ENCODE results near the gene FAM72A.
"Not testable (repeated sequence)": the region's sequence is repeated elsewhere in the genome, so short reads cannot be mapped to it uniquely, and the experiment has no call there.

Gene FAM72A

DNA sequence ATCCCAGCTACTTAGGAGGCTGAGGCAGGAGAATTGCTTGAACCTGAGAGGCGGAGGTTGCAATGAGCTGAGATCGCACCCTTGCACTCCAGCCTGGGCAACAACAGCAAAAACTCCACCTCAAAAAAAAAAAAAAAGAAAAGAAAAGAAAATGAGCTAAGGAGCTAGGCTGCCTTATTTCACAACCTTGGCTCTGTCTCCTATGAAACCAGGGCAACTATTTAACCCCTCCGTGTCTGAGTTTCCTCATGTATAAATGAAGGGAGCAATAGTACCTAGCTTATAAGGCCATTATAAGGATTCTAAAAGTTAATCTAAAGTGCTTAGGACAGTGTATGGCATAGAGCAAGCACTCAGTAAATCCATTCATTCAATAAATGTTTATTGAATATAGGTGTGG, 32.8 kb downstream of the FAM72A start:
- DNase-seq (ENCODE audit: low read depth in 4 of 4, low spot score in 1 of 4): not testable (repeated sequence)

DNA sequence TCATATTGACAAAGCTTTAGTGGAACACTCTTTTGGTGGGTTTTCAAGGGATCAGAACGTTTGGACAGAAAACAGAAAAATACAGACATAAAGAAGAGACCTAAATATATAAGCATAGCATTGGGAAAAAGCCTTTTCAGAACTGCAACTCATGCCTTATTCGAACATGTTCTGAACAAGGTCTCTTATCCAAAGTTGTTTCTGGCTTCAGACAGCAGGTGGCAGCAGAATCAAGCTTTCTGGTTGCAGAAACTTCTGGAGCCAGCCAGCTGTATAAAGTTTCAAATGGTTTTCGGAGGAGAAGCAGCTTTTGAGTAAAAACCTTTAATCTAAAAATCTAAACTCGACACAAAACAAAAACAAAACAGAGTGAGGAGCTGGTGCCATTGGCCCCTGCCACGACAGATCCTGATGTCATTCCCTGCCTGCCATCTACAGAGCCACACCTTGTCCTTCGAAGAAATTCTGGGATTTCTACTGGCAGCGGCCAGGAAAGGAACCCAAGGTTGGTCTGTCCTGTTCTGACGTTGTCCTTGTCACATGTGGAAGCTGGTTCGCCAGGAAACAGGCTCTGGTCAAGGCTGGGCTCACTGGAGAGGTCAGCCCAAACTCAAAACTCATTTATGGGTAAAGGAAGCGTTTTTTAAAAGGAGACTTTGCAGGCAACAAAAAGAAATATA, 35.1 kb downstream of the FAM72A start:
- not testable (repeated sequence) for DNase-seq (ENCODE audit: low read depth in 4 of 4, low spot score in 1 of 4)

DNA sequence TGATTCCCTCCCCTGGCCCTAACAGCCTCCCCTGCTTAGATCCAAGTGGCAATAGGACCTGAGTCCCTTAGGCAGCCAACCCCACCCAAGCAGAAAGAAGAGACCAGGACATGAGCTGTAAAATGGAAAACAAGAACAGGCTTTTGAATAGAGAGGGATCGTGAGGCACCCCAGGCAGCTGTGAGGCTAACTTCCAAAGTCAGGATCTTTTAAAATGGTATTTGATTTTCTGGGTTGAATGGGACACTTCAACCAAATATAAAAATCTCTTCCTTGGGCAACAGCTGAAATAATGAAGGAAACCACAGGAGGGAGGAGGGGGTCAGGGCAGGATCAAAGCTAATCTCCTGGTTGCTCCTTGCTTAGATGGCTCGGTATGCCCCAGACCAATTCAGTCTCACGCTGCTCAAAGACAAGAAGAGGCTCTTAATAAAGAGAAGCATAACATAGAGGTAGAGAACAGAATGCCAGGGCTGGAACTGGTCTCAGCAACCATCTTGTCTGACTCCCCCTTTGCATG, 56.8 kb downstream of the FAM72A start:
- no peak for DNase-seq (ENCODE audit: low read depth in 4 of 4, low spot score in 1 of 4)

DNA sequence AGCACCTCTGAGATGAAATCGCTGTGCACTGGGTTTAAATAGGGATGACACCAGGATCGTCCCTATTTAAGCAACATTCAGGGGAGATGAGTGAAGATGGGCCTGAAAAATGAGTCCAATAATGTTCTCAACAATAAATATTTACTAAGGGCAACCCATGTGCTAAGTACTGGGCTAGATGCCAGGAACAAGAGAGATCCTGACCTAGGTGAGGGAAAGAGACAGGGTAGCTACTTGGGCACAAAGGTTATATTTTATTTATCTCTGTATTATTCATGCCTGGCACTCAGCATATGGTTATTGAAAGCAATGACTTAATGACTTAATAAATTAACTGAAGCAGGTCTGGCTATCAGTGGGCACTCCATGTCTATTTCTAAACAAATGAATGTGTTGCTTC, 58.0 kb downstream of the FAM72A start:
- DNase-seq (ENCODE audit: low read depth in 4 of 4, low spot score in 1 of 4): no peak

DNA sequence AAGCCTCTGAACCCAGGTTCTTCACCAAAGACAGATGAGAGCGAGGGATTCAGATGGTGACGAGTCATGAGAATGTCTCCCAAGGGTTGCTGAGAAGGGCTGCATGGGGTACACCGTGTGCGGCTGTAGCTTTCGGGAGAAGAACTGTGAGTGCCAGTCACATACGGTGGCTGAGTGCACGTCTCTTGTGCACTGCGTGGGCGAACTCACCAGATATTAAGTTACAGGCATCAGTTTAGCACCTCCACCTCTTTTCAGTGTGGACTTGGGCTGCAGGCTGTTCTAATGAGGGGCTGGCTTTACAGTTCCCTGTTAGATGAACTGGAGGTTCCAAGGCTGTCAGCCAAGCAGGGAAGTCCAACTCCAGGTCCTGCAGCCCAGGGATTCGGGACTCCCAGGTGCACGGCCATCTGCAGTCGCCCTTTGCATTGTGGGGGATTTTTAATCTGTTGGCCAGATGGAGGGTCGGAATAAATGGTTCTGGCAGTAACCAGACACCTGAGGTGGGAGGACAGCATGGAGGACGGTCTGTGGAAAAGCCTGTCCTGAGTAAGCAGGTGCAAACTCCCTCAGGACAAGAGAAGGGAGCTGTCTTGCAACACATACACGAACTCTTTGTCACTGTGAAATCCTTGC, 59.0 kb downstream of the FAM72A start:
- DNase-seq (ENCODE audit: low read depth in 4 of 4, low spot score in 1 of 4): no peak

DNA sequence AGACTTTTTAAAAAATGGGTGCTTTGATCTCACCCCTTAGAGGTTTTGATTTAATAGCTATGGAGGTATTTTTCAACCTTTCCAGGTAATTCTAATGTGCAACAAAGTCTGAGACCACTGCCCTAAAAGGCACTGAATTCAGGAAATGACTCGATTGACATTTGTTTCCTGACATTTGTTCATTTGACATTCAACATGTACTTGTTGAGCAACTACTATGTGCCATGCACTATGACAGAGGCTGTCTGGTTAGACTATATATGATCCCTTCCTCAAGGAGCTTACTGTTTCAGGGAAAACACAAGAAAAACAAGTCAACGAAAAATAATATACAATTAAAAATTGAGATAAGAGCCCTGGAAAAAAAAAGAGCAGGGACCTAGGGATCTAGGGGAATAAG, 59.9 kb downstream of the FAM72A start:
- DNase-seq (ENCODE audit: low read depth in 4 of 4, low spot score in 1 of 4): no peak

DNA sequence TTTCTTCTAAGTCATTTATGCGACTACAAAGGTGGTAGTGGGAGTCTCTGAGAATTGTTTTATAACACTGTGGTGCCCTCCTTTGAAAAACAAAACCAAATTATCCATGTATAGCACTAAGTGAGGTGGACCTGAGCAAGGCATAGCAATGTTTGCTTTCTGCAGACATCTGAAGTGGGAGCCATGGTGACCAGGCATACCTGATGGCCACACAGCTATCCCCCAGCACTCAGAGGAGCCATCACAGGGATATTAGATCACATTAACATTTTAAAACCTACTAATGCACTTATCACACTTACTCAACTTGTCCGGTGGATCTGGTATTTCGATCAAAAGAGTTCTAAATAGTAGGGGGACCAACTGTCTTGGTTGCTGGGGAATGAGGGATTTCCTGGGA, 60.6 kb downstream of the FAM72A start:
- no peak for DNase-seq (ENCODE audit: low read depth in 4 of 4, low spot score in 1 of 4)

DNA sequence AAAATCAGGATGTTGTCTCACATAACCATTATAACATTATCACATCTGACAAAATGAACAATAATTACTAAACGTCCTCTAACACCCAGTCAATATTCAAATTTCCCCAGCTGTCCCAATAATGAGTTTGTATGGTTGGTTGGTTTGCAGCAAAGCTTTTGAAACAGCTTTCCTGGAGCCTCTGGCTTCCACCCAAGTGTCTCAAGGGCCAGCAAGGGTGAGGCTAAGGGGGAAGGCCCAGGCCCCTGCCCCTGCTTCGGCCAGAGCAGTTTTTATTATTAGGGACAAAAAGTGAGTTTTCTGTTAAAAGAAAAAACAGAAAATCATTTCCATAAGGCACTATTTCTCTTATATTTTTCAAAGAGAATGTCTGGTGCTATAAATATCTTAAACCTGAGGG, 66.4 kb downstream of the FAM72A start:
- no peak for DNase-seq (ENCODE audit: low read depth in 4 of 4, low spot score in 1 of 4)

All from stimulated activated CD4-positive, alpha-beta T cell treated with anti-CD3 and anti-CD28 coated beads, Interleukin-1b, Interleukin-23, amount 100 ng/mL, for 24 hours (primary cell).